NCI-H2196 (cell line): ENCODE data around the gene APOBEC3G.

Experiments used
- DNase-seq: peaks from one replicate; lab custom pipeline; 2025; ENCODE audit not compliant: unreplicated experiment; lab: John Stamatoyannopoulos, UW

The APOBEC3G gene

DNA sequence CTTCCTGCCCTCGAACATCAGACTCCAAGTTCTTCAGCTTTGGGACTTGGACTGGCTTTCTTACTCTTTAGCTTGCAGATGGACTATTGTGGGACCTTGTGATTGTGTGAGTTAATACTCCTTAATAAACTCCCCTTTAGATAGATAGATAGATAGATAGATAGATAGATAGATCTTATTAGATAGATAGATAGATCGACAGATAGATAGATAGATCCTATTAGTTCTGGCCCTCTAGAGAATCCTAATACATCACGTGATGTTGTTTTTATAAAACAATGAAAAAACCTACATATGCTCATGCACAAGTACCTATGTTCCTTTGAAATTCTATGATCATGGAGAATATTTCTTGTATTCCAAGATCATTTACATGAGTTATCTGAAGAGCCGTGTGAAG, 43.9 kb downstream of the APOBEC3G start:
- no peak for DNase-seq

DNA sequence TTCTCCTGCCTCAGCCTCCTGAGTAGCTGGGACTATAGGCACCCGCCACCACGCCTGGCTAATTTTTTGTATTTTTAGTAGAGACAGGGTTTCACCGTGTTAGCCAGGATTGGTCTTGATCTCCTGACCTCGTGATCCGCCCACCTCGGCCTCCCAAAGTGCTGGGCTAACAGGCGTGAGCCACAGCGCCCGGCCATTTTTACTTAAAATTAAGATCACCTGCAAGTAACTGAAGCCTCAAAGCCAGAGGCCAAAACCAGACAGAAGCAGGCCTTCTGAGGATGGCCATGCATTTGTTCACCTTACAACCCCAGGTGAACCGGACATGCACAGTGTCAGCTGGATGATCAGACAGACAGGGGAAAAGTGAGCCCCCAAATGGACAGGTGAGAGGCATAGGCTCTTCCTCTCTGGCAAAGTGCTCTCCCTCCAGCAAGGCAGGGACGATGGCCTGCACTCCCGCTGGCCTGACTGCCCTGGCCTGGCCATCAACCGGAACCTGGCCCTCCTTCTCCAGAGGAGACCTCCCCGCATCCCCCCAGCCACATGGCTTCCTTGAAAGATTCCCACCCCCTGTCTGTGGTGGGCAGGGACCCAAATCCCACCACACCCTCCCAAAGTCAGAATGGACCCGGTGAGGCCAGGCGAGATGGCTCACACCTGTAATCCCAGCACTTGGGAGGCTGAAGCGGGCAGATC, 45.8 kb downstream of the APOBEC3G start:
- DNase-seq, result no peak

DNA sequence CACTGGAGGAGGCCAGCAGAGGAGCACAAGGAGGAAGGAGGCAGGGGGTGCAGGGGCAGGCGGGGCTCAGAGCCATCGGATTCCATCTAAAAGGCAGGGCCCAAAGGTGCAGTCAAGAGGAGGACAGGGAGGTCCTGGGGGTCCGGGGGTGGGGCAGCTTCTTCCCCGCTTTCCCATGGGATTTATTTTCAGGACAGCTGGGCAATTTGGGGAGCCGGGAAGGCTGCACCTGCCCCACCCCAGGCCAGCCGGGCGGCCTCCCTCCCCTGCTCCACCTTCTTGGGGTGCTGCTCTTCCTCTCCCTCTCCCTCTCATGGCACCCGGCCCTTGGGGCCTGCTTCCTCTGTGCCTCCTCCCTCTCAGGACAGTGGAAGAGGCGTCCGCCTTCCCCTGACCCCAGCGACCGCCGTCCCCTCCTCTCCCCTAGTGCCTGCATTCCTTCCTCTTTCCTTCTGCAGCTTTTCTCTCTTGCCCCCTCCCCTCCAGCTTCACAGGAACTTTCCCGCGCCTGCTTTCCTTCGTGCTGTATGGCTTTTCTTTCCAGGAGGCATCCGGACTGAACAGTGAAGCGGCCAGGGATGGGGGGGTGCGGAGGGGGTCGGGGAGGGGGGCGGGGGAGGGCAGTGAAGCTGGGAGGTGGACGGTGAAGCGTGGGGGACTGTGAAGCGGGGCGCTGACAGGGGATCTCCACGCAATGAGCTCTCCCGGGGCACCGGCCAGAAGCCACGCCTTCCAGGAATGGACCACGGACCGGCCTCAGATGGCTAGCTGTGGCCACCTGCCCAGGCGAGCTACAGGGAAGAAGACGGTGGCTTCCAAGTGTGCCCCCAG, 46.9 kb downstream of the APOBEC3G start:
- DNase-seq, result no peak

DNA sequence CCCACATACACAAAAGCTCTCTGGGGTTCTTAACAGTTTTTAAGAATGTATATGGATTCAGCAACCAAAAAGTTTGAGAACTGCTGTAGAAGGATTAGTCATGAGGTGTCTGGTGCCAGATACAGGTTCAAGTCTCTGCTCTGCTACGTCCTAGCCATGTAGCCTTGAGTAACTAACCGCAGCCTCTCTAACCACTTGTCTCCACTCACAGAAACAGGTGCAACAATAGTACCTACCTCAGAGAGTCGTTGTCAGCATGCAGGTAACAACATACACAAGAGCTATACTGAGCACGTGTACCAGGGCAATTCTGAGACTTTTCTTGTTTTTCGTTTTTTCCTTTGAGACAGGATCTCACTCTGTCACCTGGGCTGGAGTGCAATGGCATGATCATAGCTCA, 48.5 kb downstream of the APOBEC3G start:
- DNase-seq, result no peak

DNA sequence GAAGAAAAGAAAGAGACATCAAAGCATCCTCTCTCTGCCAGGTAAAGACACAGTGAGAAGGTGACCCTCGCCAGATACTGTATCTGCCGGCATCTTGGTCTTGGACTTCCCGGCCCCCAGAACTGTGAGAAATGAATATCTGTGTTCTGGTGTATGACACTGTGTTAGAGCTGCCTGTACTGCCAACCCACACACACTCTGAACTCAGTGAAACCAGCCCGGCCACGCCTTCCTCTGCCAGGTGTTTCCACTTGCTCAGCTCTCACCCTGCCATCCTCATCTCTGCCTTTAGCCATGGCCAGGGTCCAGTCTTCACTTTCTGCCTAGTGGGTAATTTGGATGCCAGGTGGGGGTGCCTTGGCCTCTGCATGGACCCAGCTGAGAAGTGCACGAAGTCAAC, 51.4 kb downstream of the APOBEC3G start:
- no peak for DNase-seq

DNA sequence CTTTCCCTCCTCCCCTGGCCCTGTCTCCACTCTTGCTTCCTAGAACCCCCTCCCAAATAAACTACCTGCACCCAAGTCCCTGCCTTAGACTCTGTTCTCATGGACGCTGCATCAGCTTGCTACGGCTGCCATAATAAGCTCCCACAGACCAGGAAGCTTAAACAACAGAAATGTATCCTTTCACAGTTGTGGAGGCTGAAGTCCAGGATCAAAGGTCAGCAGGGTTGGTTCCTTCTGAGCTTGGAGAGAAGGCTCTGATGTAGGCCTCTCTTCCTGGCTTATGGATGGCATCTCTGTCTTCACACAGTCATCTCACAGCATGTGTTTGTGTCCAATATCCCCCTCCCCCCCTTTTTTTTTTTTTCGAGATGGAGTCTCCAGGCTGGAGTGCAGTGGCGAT, 52.0 kb downstream of the APOBEC3G start:
- DNase-seq, result no peak

DNA sequence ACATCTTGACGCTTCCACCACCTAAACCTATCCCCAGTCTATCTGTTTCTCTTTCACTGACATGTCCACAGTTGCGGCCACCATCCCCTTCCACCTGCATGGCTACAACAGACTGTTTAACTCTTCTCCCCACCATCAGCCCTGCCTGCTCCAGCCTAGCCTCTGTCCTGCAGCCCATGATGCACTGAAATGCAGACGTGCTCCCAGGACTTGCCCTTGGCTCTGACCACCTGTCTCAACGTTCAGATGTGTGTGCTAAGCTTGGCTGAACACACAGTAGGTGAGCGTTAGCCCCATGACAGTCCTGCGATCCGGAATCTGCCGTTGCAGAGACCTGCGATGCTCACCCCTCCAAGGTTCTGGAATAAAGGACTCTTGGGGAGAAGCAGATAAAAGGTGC, 52.7 kb downstream of the APOBEC3G start:
- no peak for DNase-seq

DNA sequence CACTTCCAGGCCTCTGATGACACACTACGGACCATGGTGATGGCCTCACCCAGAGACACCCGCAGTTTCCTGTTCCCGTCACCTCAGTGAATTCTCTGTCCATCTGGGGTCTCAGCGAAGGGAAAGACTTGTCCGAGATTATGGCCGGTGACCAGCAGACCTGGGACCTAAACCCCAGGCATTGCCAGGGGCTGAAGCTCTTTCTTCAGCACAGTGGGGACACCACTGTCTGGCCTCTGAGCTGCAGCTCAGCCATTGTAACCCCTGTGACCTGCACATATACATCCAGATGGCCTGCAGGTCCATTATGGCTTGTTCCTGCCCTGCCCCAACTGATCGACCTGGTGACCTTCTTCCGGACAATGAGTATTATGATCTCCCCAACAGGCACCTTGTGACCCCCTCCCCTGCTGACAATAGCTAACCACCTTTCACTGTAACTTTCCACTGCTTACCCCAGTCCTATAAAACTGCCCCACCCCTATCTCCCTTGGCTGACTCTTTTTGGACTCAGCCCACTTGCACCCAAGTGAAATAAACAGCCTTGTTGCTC, 53.2 kb downstream of the APOBEC3G start:
- no peak for DNase-seq

DNA sequence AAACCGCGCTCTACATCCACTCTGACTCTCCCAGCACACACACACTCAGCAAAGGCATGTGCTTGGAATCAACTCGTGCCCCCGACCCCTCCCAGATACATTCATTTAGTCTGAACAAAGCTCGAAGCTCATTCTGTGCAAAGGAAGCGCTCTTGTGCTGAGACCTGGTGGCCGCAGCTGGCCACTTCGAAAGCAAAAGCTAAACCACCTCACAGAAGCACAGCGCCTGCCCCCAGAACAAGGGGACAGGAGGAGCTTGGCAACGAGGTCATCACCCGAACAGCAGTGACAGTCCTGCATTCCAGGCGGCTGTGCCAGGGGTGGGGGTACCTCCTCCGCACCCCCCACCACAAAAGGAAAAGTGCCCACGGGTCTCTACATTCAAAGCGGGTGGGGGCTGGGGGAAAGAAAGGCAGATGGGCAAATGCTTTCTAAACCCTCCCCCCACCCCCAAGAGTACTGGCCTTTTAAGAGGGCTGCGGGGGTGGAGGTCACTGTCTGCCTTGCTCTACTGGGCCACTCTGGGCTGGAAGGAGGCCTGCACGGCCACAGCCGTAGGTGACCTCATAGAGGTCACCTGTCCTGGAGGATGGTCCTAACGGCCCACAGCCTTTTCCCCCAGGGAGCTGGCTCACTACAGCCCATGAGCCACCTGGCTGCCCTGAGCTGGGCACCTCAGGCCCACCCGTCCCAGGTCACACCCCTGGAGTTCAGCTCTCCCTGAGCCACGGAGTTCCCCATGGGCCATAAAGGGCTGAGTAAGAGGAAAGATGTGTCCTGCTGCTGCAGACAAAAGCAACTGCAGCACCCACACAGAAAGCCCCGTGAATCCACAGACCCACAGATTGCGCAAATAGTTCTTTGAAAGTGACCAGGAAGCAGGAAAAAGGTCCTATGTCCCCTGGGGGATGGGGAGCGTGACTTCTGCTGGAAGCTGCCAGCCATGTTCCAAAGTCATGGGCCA, 54.1 kb downstream of the APOBEC3G start:
- DNase-seq, result no peak

DNA sequence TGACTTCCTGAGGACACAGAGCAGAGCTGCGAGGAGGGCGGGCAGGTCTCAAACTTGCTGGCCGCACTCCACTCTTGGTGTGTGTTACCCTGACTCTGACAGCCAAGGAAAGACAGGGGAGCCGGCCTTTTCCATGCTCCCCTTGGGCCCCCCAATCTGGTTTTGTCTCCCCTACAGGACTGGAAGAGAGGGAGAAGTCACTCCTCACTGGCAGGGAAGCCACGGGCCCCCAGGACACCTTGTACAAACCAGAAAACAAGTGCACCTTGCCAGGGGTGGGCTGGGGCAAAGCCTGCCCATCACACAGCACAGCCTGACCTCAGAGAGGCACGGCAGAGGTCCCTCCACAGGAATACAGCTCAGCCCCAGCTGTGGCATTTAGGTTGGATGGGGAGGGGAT, 55.2 kb downstream of the APOBEC3G start:
- DNase-seq, result no peak

DNA sequence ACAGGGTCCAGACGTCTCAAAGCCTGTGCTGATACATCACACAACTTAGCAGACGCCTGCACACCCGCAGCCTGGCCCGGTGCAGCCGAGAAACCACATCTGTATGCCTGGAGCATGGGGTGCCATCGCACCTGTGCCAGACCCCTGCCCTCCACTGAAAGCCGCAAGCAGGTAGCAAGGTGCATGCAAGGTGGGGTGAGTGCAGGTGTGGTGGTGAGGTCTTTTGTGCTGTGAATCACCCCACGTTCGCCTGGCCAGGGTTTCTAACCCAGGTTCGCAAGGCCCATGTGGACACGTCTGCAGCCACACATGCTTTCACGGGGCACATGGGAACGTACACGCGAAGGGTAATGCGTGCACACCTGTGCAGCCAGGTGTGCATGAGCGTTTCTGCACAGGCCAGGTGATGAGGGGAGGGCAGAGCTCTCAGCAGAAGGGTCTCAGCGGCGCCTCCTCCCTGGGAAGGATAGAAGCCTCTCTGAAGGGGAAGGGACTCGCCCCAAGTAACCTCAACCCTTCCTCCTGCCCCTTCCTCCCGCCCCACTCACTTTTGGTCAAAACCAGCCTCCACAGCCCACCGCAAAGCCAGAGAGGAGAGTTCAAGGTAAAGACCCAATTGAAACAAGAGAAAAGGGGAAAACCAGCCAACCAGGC, 55.9 kb downstream of the APOBEC3G start:
- DNase-seq, result no peak

DNA sequence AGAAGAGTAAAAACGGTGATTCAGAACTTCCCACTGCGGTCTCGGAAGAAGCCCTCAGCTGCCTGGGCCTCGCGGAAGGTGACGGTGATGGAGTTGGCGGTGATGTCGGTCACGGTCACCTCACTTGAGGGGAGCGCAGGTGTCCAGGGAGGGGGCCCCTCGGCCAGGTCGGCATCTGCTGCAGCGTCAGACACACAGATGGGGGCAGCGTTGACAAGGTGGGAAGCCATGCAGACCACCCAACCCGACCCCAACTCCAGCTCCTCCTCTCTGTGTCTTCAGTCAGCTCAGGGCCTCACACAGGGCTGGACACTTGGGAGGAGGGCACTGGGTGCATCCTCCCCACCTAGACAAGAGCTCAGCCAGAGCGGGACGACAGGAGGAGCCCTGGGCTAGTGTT, 56.8 kb downstream of the APOBEC3G start:
- no peak for DNase-seq

DNA sequence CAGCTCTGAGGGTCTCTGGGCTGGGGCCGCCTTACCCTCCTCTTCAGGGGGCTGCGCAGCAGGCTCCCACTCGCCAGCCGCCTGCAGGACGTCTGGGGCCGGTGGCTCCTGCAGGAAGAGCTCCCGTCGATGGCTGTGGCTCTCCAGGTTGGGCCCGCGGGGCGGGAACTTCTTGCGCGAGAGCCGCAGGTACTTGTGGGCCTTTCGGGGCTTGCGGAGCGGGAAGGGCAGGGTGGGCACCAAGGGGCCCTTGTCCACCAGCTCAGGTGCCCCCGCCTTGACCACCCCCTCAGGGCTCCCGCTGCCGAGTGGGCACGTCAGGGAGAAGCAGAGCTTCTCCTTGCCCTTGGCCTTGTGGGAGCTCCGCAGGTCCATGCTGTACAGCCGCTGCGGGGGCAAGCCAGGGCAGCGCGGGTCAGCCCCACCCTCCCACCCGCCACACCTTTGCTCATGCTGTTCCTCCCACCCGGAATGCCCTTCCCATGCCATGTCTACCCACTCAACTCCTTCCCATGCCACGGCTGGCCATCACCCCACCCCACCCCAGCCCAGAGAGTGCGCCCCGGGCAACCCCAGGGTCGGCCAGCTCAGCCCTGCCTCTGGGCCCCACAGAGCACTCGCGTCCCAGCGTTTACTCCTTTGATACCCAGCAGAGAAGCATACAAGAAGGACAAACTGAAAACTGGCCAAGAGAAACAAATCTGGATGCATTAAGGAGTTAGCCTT, 57.5 kb downstream of the APOBEC3G start:
- DNase-seq, result no peak

DNA sequence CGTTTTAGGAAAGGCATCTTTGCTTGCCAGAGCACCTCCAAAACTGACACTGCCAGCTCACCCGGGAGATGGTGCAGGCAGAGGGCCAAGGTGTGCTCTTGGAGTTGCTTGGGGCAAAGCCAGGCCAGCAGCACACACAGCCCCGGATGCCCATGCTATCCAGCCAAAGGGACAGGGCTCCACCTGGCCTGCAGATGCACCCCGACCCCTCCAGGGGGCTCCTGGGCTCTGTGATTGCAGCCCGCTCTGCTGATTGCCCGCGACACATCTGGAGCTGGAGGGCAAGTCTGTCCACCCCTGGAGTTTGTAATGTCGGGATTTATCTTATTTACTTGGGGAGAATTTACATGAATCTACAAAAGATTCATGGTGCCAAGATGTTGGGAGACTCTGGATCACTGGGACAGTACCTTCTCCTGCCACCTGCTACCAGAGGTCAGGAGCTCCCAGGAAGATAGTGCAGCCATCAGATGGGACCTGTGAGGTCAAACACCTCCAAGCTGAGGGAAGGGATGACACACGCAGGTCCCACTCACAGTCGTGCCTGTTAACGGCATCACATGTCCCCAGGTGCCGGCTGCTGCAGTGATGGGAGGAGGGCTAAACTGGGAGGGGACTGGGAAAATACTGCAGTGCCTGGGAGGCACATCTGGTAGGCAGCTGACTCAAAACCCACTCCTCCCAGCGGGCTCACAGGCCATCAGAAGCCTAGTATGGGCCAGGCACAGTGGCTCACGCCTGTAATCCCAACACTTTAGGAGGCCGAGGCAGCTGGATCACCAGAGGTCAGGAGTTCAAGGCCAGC, 58.2 kb downstream of the APOBEC3G start:
- peak; percentile 3 for DNase-seq

DNA sequence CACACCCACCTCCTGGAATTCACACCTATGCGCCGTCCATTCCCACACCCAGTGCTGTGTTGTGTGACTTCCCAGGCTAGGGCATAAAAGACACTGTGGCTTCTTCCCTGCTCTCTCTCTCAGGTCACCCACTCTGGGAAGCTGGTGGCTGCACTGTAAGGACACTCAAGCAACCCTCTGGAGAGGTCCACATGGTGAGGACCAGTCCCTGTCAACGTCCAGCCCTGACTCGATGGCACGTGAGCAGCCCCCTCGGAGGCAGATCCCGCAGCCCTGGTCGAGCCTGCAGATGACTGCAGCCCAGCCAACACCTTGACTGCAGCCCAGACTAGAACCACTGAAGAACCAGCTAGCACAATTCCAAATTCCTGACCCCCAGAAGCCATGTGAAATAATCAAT, 59.2 kb downstream of the APOBEC3G start:
- DNase-seq, result no peak
